NK-92 (cell line): ENCODE measurements around the gene XCL2.

Experiments used
- DNase-seq: peaks from one replicate; lab custom pipeline; 2025; ENCODE audit not compliant: unreplicated experiment; lab: John Stamatoyannopoulos, UW

Gene XCL2

DNA sequence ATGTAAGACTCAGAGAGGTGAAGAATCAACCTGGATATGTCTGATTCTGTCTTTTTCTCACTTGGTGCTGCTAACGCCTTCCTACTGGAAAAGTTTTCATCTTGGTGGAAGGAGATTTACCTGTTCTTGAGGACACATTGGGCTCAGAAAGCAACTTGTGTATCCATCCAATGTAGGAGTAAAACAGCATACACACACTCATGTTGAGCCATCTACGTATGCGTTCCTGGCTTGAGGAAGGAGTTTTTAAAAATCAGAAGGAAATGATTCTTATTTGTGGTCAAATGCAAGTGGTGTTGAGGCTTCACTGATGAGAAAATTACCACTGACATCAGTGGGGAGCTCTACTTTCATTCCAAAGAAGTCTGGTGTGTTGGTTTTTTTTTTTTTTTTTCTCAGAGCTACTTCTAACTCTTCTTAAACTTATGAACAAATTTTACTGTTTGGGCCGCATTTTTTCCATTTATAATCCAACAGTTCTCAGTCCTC lies 25.6 kb downstream of the XCL2 start:
- no peak for DNase-seq

DNA sequence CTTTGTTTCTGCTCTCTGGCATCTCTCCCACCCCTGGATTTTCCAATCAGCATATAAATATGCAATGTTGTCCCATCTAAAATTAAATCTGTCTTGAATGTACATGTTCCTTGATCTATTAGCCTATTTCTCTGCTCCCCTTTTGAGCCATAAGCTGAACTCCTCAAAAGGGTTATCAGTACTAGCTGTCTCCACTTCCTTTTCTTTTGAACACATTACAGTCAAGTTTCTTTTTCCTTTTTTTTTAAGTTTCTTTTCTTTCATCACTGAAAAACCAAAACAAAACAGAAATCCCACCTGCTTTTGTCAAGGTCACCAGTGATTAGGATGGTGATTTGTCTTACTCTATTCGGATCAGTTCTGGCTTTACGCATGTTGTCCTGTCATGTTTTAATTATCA lies 29.3 kb downstream of the XCL2 start:
- no peak for DNase-seq

DNA sequence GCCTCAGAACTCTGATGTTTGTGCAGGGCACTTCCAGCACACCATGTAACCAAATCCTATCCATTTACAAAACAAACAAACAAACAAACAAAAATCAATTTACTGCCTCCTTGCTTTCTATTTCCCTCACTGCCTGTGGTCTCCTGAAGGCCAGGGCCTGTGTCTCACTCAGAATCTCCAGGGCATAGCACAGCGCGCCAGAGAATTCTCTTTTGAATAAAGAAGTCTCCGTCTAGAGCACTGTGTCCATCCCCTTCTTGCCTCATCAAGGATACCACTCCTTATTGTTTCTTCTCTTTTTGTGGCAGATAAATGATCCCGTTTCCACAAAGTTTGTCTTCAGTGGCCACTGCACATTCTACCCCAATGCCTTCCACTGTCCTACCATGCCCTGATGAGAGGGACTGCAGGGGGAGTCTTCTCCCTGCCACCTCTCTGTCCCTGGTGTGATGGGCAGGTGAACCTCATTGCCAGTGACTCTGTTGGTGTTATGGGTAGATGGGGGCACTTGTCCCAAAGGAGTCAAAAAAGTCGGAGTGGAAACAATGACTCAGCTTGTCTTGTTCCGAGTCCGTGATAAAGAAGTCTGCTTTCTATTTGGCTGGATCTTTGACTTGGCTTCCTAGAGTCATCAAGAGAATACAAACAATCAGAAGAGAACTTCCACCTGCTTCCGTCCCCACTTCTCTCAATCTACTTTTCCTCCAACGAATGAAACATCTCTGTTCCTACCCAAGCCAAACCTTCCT lies 30.0 kb downstream of the XCL2 start:
- DNase-seq, result no peak

DNA sequence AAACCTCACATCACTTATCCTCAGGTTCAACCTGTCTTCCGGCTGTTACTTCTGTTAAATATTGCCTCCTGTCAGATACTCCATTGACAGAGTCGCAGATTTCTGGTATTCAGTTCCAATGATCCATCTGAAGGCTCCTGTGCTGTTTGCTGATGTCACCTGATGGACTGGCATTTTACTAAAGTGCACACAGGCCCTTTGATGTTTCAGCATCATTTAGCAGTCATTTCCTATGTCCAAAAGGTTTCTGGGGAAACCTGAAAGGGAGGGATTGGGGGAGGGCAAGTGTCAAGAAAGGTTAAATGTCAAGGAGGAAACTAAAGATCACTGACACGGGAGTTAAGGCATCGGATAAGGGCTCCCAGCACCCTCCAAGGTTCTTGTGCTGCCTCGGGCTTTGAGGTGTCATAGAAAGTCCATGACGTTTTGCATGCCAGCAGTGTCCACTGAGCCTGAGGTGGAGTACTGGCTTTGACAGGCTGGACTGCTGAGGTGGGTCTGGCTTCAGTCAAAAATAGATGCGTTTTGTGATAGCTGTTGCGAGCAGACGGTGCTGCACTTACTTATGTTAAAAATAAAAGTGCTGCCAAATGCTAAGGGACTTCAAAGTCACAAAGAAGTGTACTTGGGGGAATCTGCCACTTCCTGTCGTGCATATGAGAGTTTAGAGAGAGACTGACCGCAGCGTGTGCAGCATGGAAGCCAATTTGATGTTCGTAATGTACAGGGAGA lies 30.8 kb downstream of the XCL2 start:
- DNase-seq, result no peak

DNA sequence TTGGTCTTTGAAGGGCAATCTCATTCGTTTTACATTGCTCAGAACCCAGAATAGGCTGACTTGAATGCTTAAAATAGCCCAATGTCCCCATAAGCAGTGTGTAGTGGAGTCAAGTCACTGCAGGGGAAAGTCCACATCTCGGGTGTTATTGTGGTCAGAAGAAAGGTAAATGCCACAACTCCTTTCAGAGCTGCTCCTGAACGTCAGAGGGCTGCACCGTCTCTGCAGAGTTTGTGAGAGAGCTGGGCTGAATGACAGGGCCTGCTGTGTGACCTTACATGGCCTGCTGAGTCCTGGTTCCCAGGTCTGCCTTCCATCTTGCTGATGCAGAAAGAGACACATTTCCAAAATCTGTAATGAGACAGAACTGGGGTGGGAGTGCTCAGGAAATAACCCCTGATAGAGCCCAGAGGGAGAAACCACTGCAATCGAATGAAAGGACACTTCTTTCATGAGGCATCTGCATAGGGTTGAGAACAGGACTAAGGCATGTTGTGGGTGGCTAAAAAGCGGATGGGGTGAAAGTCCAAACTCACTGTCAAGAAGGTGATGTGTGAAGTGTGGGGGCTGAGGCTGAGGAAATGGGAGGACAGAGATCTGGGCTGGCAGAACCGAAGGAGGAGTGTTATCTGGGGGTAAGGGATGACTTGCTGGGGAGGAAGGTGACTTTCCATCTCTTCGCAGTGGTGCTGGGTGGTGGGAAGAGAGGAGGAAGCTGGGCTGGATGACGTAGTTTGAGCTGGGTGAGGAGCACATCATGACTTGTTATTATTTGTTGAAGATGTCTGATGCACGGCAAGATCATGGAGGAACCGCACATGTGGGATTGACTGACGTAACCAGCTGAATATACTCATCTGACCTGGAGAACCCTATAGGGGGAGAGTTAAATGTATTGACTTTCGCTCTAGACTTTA lies 33.7 kb downstream of the XCL2 start:
- no peak for DNase-seq

DNA sequence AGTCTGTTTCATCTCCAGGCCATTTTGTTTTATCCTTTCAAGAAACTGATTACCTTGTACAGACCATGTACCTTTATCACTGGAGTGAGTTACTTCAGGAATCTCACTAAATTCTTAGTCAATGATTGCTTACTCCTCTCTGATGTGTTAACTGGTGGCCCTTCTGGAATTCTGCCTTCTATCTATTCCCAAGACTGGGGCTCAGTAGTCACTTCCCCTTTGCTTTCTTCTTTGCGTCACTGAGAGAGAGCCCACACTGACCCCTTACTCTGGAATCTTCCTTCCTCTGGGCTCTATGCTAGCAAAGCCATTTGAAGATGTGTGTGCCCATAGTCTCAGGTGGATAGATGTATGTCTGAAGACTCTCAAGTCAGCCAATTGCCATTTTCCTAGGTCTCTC lies 34.6 kb downstream of the XCL2 start:
- DNase-seq, result no peak

DNA sequence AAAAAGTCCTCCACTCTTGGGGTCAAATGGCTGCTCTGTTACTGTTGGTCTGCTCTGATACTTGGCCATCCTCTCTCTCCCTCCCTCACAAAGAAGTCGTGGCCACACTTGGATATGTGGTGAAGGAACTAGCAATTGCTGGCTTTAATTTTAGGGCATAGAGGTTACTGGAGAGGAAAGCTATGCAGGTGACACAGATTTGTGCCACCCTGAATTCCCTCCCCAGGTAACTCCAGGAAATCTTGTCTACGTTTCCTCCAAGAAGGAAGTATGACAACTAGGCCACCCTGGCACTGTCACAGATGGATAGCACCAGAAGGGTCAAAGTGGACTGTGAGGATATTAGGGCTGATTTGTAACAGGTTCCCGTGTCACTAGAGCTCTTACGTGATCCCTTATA lies 36.0 kb downstream of the XCL2 start:
- DNase-seq, result no peak

DNA sequence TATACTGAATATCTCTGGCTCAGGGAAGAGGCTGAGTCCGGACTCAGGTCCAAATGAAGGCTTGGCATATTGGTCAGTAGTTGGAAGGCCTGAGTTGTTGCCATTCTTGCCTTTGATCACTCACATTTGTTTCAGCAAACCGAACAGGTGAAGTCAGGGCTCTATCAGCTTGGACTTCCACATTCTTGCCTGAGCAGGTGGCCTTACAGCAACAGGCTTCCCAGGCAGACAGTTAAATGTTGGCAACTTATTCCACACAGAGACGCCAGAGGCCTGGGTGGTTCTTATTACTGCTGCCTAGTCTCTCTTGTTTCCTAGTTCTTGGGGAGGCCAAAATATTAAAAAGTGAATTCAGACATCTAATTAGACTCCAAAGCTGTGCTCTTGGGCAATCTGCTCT lies 36.6 kb downstream of the XCL2 start:
- no peak for DNase-seq

DNA sequence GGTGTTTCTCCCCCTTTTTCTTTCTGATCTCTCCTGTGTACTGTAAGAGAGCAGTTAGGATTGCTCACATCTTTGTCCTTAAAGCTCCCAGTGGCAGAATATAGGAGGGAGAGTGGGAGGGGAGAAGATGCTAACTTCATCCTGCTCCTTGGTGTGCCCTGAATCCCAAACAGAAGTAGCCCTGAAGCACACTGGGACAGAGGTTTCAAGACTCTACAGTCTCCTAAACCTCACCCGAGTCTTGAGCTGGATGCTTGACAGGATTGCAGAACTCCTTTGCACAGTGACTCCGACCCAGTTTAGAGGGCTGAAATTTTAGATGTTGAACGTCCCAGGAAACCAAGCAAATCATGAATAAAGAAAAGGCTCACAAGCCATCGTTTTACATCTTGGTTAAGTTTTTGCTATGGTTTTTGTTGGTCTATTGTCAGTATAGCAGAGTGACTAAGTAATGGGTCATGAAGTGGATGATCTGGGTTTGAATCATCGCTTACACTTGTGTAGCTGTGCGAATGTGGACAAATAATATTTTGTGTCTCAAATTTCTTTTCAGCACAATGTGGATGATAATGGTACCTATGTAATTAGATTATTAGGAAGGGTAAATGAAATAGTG lies 37.5 kb downstream of the XCL2 start:
- no peak for DNase-seq

DNA sequence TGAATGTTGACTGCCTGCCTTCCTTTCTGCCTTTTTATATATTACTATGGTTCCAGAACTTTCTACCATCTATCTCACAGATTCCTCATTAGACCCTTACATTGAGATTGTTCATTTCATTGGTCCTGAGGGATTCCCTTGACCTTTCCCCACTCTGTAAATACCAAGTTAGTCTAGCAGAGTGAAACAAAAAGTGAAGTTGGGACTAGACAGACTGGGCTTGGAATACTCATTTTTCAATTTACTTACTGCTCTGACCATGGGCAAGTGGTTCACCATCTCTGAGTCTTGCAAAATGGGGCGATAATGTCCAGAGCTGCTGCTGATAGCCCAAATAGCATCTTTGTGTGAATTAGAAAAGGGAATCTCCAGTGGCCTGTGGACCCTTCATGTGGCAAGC lies 38.8 kb downstream of the XCL2 start:
- no peak for DNase-seq

DNA sequence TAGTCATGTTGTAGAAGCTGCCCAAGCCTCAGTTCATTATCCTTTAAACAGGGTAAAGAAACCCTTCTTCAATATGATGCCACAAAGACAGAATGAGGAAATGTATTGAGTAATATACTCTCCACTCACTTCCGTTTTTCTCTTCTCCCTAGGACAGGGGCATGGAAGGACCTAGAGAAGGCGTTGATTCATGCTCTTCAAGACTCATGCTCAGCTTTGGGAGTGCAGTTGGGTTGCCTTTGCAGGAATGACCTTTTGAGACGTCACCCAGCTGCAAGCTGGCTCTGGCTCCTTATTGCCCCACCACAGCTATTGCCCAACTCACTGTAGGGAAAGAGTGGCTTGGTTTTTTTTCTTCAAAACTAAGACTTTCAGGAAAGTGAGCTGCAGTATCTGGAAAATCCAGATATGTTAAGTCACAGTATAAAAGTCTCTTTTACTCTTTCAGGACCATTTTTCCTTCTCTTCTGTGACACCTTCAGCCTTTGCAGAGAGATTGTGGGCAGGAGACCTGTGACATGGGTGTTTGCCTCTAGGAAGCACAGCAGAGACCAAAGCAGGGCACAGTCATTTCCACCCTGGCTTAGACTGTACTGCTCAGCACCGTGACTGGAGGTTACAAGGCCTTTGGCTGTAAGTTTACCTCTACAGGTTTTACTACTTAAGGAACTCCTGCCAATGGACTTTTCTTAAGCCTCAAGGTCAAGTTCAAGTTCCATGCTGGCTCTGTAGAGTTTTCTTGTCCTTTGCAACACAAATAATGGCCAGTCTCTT lies 39.5 kb downstream of the XCL2 start:
- no peak for DNase-seq

DNA sequence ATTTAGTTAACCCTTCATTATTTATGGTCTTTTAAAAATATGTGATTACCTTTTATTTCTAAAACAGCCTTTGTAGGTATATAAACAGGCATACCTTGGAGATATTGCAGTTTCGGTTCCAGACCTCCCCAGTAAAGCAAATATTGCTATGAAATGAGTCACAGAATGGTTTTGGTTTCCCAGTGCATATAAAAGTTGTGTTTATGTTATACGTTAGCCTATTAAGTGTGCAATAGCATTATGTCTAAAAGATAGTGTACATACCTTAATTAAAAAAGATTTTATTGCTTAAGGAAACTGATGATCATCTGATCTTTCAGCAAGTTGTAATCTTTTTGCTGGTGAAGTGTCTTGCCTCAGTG lies 44.1 kb downstream of the XCL2 start:
- DNase-seq, result no peak

DNA sequence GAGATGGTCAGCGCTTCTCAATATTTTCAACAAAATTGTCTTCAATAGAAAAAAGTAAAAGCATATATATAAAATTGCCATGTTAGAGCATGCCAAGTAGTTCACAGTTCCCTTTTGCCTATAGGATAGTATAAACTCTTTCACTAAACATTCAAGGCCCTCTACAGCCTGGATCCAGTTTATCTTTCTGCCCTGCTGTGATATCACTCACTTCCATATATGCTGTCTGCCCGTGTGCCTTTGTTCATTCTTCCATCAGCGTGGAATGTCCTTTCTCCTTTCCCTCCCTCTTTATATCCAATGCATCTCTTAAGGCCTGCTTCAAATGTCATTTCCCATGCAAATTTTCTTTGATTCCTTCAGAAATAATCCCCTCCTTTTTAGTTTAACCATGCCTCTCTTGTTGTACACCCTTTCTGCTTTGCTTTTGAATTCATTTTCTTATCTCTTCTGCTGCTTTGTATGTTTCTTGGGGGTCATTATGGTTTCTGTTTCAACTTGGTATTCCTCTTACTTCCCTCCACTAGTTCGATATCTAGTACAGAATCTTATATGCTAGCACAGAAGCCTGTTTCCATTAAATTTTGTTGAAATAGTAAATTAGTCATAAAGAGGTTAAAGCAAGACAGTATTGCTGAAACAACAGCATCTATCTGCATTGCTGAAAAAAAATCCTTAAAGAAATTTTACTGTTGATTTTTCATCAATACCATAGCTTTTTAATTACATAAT lies 44.7 kb downstream of the XCL2 start:
- DNase-seq, result no peak

DNA sequence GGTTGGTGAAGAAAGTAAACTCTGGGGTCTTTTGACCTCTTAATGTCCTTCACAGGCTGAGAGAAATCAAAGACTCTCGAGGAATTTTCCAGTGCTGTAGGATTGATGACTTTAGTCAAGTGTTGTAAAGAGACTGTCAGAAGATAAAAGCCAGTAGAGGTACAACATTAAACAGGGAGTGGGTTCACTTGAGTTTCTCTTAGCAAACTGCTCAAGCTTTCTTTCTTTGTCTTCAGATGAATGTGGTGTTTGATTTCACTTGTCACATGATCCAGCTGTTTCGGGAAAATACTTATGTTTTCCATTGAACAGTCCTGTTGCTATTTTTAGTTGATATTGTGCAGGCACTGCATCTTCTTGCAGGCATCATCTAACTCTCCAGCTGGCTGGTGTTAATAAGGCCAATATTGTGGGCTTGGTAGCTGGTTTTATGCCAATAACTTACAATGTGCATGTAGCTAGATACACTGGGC lies 45.6 kb downstream of the XCL2 start:
- DNase-seq, result no peak

DNA sequence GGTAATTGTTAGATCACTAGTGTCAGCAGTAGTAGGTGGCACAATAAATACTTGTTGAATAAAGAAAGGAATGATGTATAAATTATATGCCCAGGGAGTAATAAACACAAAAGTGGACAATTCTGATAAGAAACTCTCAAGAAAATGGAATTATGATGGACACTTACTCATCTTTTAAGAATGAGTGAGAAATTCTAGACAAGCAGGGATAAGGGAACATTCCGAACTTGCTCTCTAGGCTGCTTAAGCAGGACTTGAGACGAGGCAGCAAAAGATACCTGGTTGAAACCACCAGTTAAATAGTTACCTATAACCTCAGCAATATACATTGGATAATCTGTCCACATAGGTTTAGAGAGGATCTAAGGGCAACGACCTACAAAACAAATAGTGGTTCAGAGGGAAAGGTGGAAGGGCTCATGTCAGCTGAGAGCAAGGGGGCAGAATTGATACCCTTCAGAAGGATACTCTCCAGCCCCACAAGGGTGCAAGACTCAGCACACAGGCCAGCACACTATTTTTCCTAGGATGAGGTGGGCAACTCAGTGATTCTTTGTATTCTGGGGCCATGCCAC lies 46.3 kb downstream of the XCL2 start:
- DNase-seq, result no peak

DNA sequence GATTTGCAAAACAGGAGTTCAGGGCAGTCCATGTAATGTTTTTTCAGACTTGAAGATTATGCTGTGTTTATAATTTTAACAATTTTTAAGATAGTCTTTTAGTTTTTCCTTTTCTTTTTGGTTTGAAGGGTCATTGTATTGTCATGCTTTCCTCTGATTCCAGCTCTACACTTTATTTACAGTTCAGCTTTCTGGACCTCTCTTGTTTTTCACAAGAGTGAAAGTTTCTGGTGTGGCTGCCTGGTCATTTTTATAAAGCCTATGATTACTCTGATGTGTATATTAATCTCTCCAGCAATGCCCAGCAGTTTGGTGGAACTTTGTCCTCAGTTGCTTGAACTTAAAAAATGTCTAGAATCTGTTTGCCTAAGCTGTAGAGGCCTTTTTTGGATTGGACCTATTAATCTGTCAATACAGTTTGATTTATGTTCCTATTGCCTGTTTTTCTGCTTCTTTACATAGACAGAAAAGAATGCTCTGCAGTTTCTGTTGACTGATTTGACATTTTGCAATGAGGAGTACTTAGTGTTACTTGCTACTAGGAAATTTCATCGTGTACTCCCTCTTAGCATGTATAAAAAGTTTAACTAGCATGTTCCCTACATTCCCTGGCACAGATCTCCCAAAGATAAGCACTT lies 52.2 kb downstream of the XCL2 start:
- no peak for DNase-seq
